A549 (cell line): ENCODE data around the gene JMJD6. TPM values are rescaled to one million over a fixed set of nuclear protein-coding genes. Genes with fewer than 3 reads are reported as not detected.

ENCODE experiments used
- ATAC-seq, 2 experiments: fragments of 200-7000 bp in 1 of 2; fragments of >200 bp in 1 of 2; cut with Nextera tagmentation in 1 of 2; cut with Tn5 transposase in 1 of 2; 3 replicates each; pipeline versions ENCODE4 v1.8.0 to v1.9.1; 2018 to 2020; ENCODE audit warnings: mild to moderate bottlenecking in 1 of 2, moderate library complexity in 1 of 2
- CTCF ChIA-PET: fragments of 300-600 bp; sonication (Branson Sonifier 250); formaldehyde crosslinking; extraction: SDS; loops from one replicate; lab custom pipeline; 2021; ENCODE audit warnings: antibody characterized with exemption, inconsistent platforms; lab: Yijun Ruan, JAX
- POLR2A ChIA-PET: fragments of 350-600 bp; formaldehyde crosslinking; extraction: SDS; loops from one replicate; lab custom pipeline; 2021; ENCODE audit warnings: antibody characterized with exemption, inconsistent platforms; lab: Yijun Ruan, JAX
- DNase-seq, 2 experiments: peaks; one replicate each; pipeline versions ENCODE4 v3.0.0 to v3.0.0-alpha.2; 2011 to 2016; ENCODE audit warnings: low read depth in 1 of 2, low spot score in 1 of 2
- FAIRE-seq: peaks from 2 replicates; lab custom pipeline; 2011; peaks lifted over from hg19 to GRCh38; lab: Jason Lieb, UNC
- H3K27ac ChIP-seq, 2 experiments: fragments of >200 bp; sonication (Bioruptor Twin); formaldehyde crosslinking; 3 replicates each; pipeline ENCODE4 v1.5.1; 2016 to 2017
- H3K4me1 ChIP-seq: fragments of >200 bp; sonication (Bioruptor Twin); formaldehyde crosslinking; 3 replicates; pipeline ENCODE4 v1.6.1; 2016
- H3K4me2 ChIP-seq: fragments of >200 bp; sonication (Bioruptor Twin); formaldehyde crosslinking; 3 replicates; pipeline ENCODE4 v1.6.1; 2016
- H3K4me3 ChIP-seq: fragments of >200 bp; sonication (Bioruptor Twin); formaldehyde crosslinking; 3 replicates; pipeline ENCODE4 v1.5.1; 2016
- H3K9me3 ChIP-seq: fragments of >200 bp; sonication (Bioruptor Twin); formaldehyde crosslinking; 3 replicates; pipeline ENCODE4 v1.6.1; 2016
- BHLHE40 ChIP-seq: IDR thresholded peaks from 2 replicates; pipeline ENCODE4 v1.6.1; 2012; ENCODE audit warnings: low read depth, low read length, inconsistent platforms
- CEBPB ChIP-seq, 2 experiments: fragments of >200 bp in 1 of 2; sonication (Bioruptor Twin) in 1 of 2; formaldehyde crosslinking in 1 of 2; IDR thresholded peaks; 2 replicates each; pipeline ENCODE4 v1.6.1; 2012 to 2016
- CHD2 ChIP-seq: fragments of 150-350 bp; IDR thresholded peaks from 2 replicates; pipeline ENCODE4 v1.6.1; 2014; ENCODE audit warnings: low read length; ENCODE audit not compliant: partially characterized antibody
- EHF ChIP-seq: fragments of 250-450 bp; sonication (Bioruptor Pico); IDR thresholded peaks from 2 replicates; pipeline ENCODE4 v1.5.0; 2020; ENCODE audit warnings: mild to moderate bottlenecking
- EHMT2 ChIP-seq: fragments of 200-600 bp; sonication (generic); IDR thresholded peaks from 2 replicates; pipeline ENCODE4 v1.6.1; 2016; ENCODE audit warnings: antibody characterized with exemption, low read depth, mild to moderate bottlenecking, moderate library complexity
- EP300 ChIP-seq, 2 experiments: fragments of >200 bp; sonication (Bioruptor Twin); formaldehyde crosslinking; IDR thresholded peaks; 2 replicates in 1 of 2; 3 replicates in 1 of 2; pipeline ENCODE4 v1.6.1; 2016 to 2017
- FOSB ChIP-seq: fragments of 250-450 bp; sonication (Bioruptor Pico); IDR thresholded peaks from 2 replicates; pipeline ENCODE4 v1.5.0; 2020; ENCODE audit warnings: mild to moderate bottlenecking, moderate library complexity
- FOSL2 ChIP-seq, 2 experiments: fragments of 450-650 bp in 1 of 2; fragments of >200 bp in 1 of 2; sonication (Bioruptor Twin) in 1 of 2; formaldehyde crosslinking; IDR thresholded peaks; 2 replicates each; pipeline versions ENCODE4 v1.5.0 to v1.6.1; 2016 to 2020; ENCODE audit warnings: mild to moderate bottlenecking in 1 of 2, moderate library complexity in 1 of 2
- HDAC2 ChIP-seq: fragments of 200-600 bp; sonication (generic); IDR thresholded peaks from 2 replicates; pipeline ENCODE4 v1.6.1; 2016
- HEYL ChIP-seq: fragments of 250-450 bp; sonication (Bioruptor Pico); IDR thresholded peaks from 2 replicates; pipeline ENCODE4 v1.8.0; 2021; ENCODE audit warnings: mild to moderate bottlenecking, moderate library complexity
- HOXA7 ChIP-seq: fragments of 250-450 bp; sonication (Bioruptor Pico); IDR thresholded peaks from 2 replicates; pipeline ENCODE4 v1.5.0; 2020; ENCODE audit warnings: mild to moderate bottlenecking, moderate library complexity
- MAX ChIP-seq: IDR thresholded peaks from 2 replicates; pipeline ENCODE4 v1.6.1; 2012
- MYC ChIP-seq: IDR thresholded peaks from 2 replicates; pipeline ENCODE4 v1.6.1; 2012; ENCODE audit warnings: mild to moderate bottlenecking, inconsistent platforms, low read length, improper control_type of control experiment, borderline replicate concordance
- NPAS2 ChIP-seq: fragments of 250-450 bp; sonication (Bioruptor Pico); IDR thresholded peaks from 2 replicates; pipeline ENCODE4 v1.8.0; 2022; ENCODE audit warnings: mild to moderate bottlenecking, moderate library complexity, borderline replicate concordance
- NR3C1 ChIP-seq: fragments of >200 bp; sonication (Bioruptor Twin); formaldehyde crosslinking; IDR thresholded peaks from 3 replicates; pipeline ENCODE4 v1.6.1; 2017
- POLR2A ChIP-seq: IDR thresholded peaks from 2 replicates; pipeline ENCODE4 v1.6.1; 2012; ENCODE audit warnings: mild to moderate bottlenecking, low read length
- POLR2AphosphoS2 ChIP-seq: conservative IDR thresholded peaks from 2 replicates; pipeline ENCODE4 v1.6.1; 2012; ENCODE audit warnings: low read length, improper control_type of control experiment, inconsistent platforms
- RARB ChIP-seq: fragments of 250-450 bp; sonication (Bioruptor Pico); IDR thresholded peaks from 2 replicates; pipeline ENCODE4 v1.8.0; 2021; ENCODE audit warnings: mild to moderate bottlenecking, moderate library complexity
- RFX5 ChIP-seq: fragments of 450-650 bp; IDR thresholded peaks from 2 replicates; pipeline ENCODE4 v1.7.1; 2014; ENCODE audit warnings: antibody characterized with exemption, mild to moderate bottlenecking, moderate library complexity
- SREBF2 ChIP-seq: fragments of 450-650 bp; IDR thresholded peaks from 2 replicates; pipeline ENCODE4 v1.6.1; 2014; ENCODE audit warnings: mild to moderate bottlenecking, moderate library complexity
- USF2 ChIP-seq: fragments of 450-650 bp; IDR thresholded peaks from 2 replicates; pipeline ENCODE4 v1.6.1; 2014; ENCODE audit warnings: antibody characterized with exemption
- ZC3H11A ChIP-seq: fragments of 450-650 bp; IDR thresholded peaks from 2 replicates; pipeline ENCODE4 v1.6.1; 2014; ENCODE audit warnings: antibody characterized with exemption, mild to moderate bottlenecking
- ZNF302 ChIP-seq: fragments of 250-450 bp; sonication (Bioruptor Pico); IDR thresholded peaks from 2 replicates; pipeline ENCODE4 v1.9.0; 2021; ENCODE audit warnings: inconsistent platforms, mild to moderate bottlenecking, moderate library complexity
- WGBS: methylation state at CpG from one replicate; pipeline ENCODE4 v1.1.6; 2017; ENCODE audit errors: missing lambda C conversion rate; 5-methylcytosine and 5-hydroxymethylcytosine counted together
- polyA plus RNA-seq, 4 experiments: library from polyadenylated mRNA; depleted of rRNA in 3 of 4; stranded (reverse); fragments of >200 nt; fragmentation: RNase III in 1 of 4; extraction: RNeasy Plus Mini Kit Qiagen cat#74134 plus additional on column Dnase treatment in 1 of 4; gene quantifications; 2 replicates in 3 of 4; 3 replicates in 1 of 4; pipeline ENCODE4 v1.2.3, GENCODE V29; 2011 to 2017
- TF ChIP-seq, protein P1 (sequence below): IDR thresholded peaks from 2 replicates; pipeline ENCODE4 v1.6.1; 2012; ENCODE audit warnings: low read depth, borderline replicate concordance
- TF ChIP-seq, protein P2 (sequence below): fragments of 250-450 bp; sonication (Bioruptor Pico); IDR thresholded peaks from 2 replicates; pipeline ENCODE4 v1.5.0; 2021; ENCODE audit warnings: mild to moderate bottlenecking, moderate library complexity, borderline replicate concordance
- TF ChIP-seq, protein P3 (sequence below): fragments of >200 bp; sonication (Bioruptor Twin); formaldehyde crosslinking; IDR thresholded peaks from 2 replicates; pipeline ENCODE4 v1.6.1; 2016
- TF ChIP-seq, protein P4 (sequence below): IDR thresholded peaks from 2 replicates; pipeline ENCODE4 v1.6.1; 2012

The JMJD6 gene
- polyA plus RNA-seq, 2 of the 4 experiments (the other 2 are of a cell fraction) = 17.5 to 53.3 TPM

GRCh38 chr17:76706817-76707216 lies 19.6 kb downstream of the JMJD6 start:
- Histone ChIP-seq H3K4me2 (no peak overlapping the region), H3K4me3 (no peak overlapping the region), H3K9me3 (no peaks in the 10 kb centered on the region), H3K27ac (no peak overlapping the region), H3K4me1 (peaks cover 21% of the 10 kb centered on the region)
- ATAC-seq (no peak), FAIRE-seq (no peak), DNase-seq (no peak)
- TF ChIP-seq, protein P1, sequence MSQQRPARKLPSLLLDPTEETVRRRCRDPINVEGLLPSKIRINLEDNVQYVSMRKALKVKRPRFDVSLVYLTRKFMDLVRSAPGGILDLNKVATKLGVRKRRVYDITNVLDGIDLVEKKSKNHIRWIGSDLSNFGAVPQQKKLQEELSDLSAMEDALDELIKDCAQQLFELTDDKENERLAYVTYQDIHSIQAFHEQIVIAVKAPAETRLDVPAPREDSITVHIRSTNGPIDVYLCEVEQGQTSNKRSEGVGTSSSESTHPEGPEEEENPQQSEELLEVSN = no peak
- TF ChIP-seq SREBF2 (no peak), EP300 (IDR thresholded peaks at IDR 0.05) (no peak), CHD2 (no peak), RARB (CRISPR knock-in tag) (no peak), EHF (CRISPR knock-in tag) (no peak), HDAC2 (no peak), NPAS2 (CRISPR knock-in tag) (no peak), BHLHE40 (no peak), POLR2A (no peak), ZNF302 (CRISPR knock-in tag) (no peak), MYC (no peak), USF2 (no peak)
- TF ChIP-seq, protein P2, sequence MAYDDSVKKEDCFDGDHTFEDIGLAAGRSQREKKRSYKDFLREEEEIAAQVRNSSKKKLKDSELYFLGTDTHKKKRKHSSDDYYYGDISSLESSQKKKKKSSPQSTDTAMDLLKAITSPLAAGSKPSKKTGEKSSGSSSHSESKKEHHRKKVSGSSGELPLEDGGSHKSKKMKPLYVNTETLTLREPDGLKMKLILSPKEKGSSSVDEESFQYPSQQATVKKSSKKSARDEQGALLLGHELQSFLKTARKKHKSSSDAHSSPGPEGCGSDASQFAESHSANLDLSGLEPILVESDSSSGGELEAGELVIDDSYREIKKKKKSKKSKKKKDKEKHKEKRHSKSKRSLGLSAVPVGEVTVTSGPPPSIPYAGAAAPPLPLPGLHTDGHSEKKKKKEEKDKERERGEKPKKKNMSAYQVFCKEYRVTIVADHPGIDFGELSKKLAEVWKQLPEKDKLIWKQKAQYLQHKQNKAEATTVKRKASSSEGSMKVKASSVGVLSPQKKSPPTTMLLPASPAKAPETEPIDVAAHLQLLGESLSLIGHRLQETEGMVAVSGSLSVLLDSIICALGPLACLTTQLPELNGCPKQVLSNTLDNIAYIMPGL (CRISPR knock-in tag) = no peak
- TF ChIP-seq, protein P3, sequence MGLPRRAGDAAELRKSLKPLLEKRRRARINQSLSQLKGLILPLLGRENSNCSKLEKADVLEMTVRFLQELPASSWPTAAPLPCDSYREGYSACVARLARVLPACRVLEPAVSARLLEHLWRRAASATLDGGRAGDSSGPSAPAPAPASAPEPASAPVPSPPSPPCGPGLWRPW = no peak
- WGBS = 90% methylated on average over 3 of the region's 3 CpGs
- ChIA-PET CTCF (interaction anchor here (26.0 kb wide), 1 partner anchor 17 kb away, joined by 456 read pairs; no protein-coding TSS in a partner anchor), POLR2A (no interaction called here)

- 76% methylated on average over 4 of the region's 4 CpGs for WGBS
- no peak overlapping the region for H3K27ac ChIP-seq
- no peak for DNase-seq
- no peak for ATAC-seq
- ChIA-PET POLR2A (no interaction called here), CTCF (interaction anchor here (0.5 to 26.0 kb wide), 5 partner anchors 9 to 240 kb away, joined by 3 to 456 read pairs (median 8); no protein-coding TSS in a partner anchor)
- peaks cover 9% of the 10 kb centered on the region for H3K4me1 ChIP-seq
- no peak overlapping the region for H3K4me2 ChIP-seq
- no peak overlapping the region for H3K4me3 ChIP-seq
- no peak for FAIRE-seq
- H3K9me3 ChIP-seq = no peaks in the 10 kb centered on the region
- TF ChIP-seq, protein P2 (CRISPR knock-in tag) = no peak
- TF ChIP-seq ZC3H11A = no peak
- TF ChIP-seq USF2 = no peak
- no peak for TF ChIP-seq CEBPB (IDR thresholded peaks at IDR 0.05)
- TF ChIP-seq, protein P1 = no peak
- TF ChIP-seq BHLHE40 = no peak
- TF ChIP-seq EHMT2 = no peak
- no peak for TF ChIP-seq MAX
- TF ChIP-seq NR3C1 = no peak
- no peak for TF ChIP-seq HEYL (CRISPR knock-in tag)
- no peak for TF ChIP-seq FOSB (CRISPR knock-in tag)
- no peak for TF ChIP-seq CHD2
- TF ChIP-seq POLR2AphosphoS2 = no peak
- TF ChIP-seq RFX5 = no peak
- TF ChIP-seq, protein P4, sequence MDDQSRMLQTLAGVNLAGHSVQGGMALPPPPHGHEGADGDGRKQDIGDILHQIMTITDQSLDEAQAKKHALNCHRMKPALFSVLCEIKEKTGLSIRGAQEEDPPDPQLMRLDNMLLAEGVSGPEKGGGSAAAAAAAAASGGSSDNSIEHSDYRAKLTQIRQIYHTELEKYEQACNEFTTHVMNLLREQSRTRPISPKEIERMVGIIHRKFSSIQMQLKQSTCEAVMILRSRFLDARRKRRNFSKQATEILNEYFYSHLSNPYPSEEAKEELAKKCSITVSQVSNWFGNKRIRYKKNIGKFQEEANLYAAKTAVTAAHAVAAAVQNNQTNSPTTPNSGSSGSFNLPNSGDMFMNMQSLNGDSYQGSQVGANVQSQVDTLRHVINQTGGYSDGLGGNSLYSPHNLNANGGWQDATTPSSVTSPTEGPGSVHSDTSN = no peak
- no peak for TF ChIP-seq HDAC2
- no peak for TF ChIP-seq HOXA7 (CRISPR knock-in tag)
- no peak for TF ChIP-seq FOSL2 (IDR thresholded peaks at IDR 0.05)
- no peak for TF ChIP-seq FOSL2 (CRISPR knock-in tag; IDR thresholded peaks at IDR 0.05)
These were observed 21.6 kb downstream of the JMJD6 start for GRCh38 chr17:76704805-76705204.
